Esophagus muscularis mucosa (tissue), 4 donors: Measurements from ENCODE around the gene EHD3.

Source experiments
- CTCF ChIP-seq, 3 experiments: fragments of 200-600 bp in 2 of 3; fragments of 450-650 bp in 1 of 3; sonication (generic) in 2 of 3; IDR thresholded peaks; one replicate each; pipeline ENCODE4 v1.5.1; 2017 to 2019; ENCODE audit warnings: antibody characterized with exemption in 3 of 3, mild to moderate bottlenecking in 2 of 3, moderate library complexity in 1 of 3
- EP300 ChIP-seq: sonication (generic); formaldehyde crosslinking; IDR thresholded peaks from one replicate; pipeline ENCODE4 v1.6.1; 2017; ENCODE audit warnings: antibody characterized with exemption
- POLR2A ChIP-seq: fragments of 450-650 bp; IDR thresholded peaks from one replicate; pipeline ENCODE4 v1.6.1; 2017; ENCODE audit warnings: antibody characterized with exemption, moderate library complexity, mild to moderate bottlenecking, low read depth

- TF ChIP-seq EP300 (no peak), CTCF (IDR thresholded peaks at IDR 0.05) (no peak), POLR2A (no peak)
Measured at GRCh38 chr2:31230751-31231150, 3.2 kb upstream of the EHD3 start.
